ENCODE results near the gene SYDE1.
"Not testable (repeated sequence)": the region's sequence is repeated elsewhere in the genome, so short reads cannot be mapped to it uniquely, and the experiment has no call there.

Gene SYDE1

GRCh38 chr19:15107061-15108010, at the start of gene SYDE1:
SYDE1 (plus strand) TSS chr19:15107401; CDS start chr19:15107434, 33 bp downstream.
- no peak for DNase-seq

GRCh38 chr19:15062036-15062435, 45.2 kb upstream of the SYDE1 start:
- DNase-seq: no peak

- DNase-seq: not testable (repeated sequence)
Observed at GRCh38 chr19:15070386-15070785, 36.8 kb upstream of the SYDE1 start.

- DNase-seq: peak; percentile 9
Observed at GRCh38 chr19:15072930-15073647, 34.1 kb upstream of the SYDE1 start.

- no peak for DNase-seq
Observed at GRCh38 chr19:15074371-15074770, 32.8 kb upstream of the SYDE1 start.

GRCh38 chr19:15075806-15076205, 31.4 kb upstream of the SYDE1 start:
- no peak for DNase-seq

- not testable (repeated sequence) for DNase-seq
Observed at GRCh38 chr19:15080002-15080401, 27.2 kb upstream of the SYDE1 start.

GRCh38 chr19:15081911-15082310, 25.3 kb upstream of the SYDE1 start, which contains the start of gene OR1I1:
OR1I1 (plus strand) TSS chr19:15082211; CDS start chr19:15087066, 4,855 bp downstream.
- no peak for DNase-seq

GRCh38 chr19:15087182-15087581, 20.0 kb upstream of the SYDE1 start:
- DNase-seq: no peak

GRCh38 chr19:15091918-15092753, 15.1 kb upstream of the SYDE1 start:
- peak; percentile 71 for DNase-seq

- no peak for DNase-seq
Observed at GRCh38 chr19:15093001-15093400, 14.2 kb upstream of the SYDE1 start.

- no peak for DNase-seq
Observed at GRCh38 chr19:15096223-15096622, 11.0 kb upstream of the SYDE1 start.

GRCh38 chr19:15097980-15098379, 9.2 kb upstream of the SYDE1 start:
- DNase-seq: not testable (repeated sequence)

- no peak for DNase-seq
Observed at GRCh38 chr19:15098460-15098859, 8.7 kb upstream of the SYDE1 start.

- no peak for DNase-seq
Observed at GRCh38 chr19:15099017-15099582, 8.1 kb upstream of the SYDE1 start.

- DNase-seq: peak; percentile 40
Observed at GRCh38 chr19:15101479-15102082, 5.6 kb upstream of the SYDE1 start.

- DNase-seq: no peak
Observed at GRCh38 chr19:15104003-15104402, 3.2 kb upstream of the SYDE1 start.

- DNase-seq: no peak
Observed at GRCh38 chr19:15104411-15104810, 2.8 kb upstream of the SYDE1 start.

- no peak for DNase-seq
Observed at GRCh38 chr19:15105044-15105443, 2.2 kb upstream of the SYDE1 start.

- no peak for DNase-seq
Observed at GRCh38 chr19:15108145-15108844, 1.1 kb downstream of the SYDE1 start.
